Stimulated activated naive CD8-positive, alpha-beta T cell treated with anti-CD3 and anti-CD28 coated beads, Interleukin-15, Interleukin-2, amounts not matched to agents 100 U/mL and 50 U/mL, for 24 hours (primary cell): ENCODE results near the gene CFAP161.

Source experiments
- ATAC-seq: fragments of 150-1000 bp; cut with Tn5 transposase; one replicate; pipeline ENCODE4 v1.10.0; 2021
- DNase-seq: peaks from one replicate; pipeline ENCODE4 v3.0.0; 2021

Gene CFAP161, protein sequence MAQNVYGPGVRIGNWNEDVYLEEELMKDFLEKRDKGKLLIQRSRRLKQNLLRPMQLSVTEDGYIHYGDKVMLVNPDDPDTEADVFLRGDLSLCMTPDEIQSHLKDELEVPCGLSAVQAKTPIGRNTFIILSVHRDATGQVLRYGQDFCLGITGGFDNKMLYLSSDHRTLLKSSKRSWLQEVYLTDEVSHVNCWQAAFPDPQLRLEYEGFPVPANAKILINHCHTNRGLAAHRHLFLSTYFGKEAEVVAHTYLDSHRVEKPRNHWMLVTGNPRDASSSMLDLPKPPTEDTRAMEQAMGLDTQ

GRCh38 chr15:81133782-81134461 lies at the start of gene CFAP161:
Gene CFAP161, plus strand, starts transcription at chr15:81134270. Its CDS starts 60 bp downstream, at chr15:81134330.
- DNase-seq (peak; percentile 63), ATAC-seq (peak; percentile 89)

GRCh38 chr15:81084716-81085115 lies 49.4 kb upstream of the CFAP161 start:
- DNase-seq (no peak), ATAC-seq (no peak)

- DNase-seq = no peak
- no peak for ATAC-seq
Observed at GRCh38 chr15:81085213-81085612, 48.9 kb upstream of the CFAP161 start.

- DNase-seq (no peak), ATAC-seq (no peak)
Observed at GRCh38 chr15:81085898-81086297, 48.2 kb upstream of the CFAP161 start.

DNA sequence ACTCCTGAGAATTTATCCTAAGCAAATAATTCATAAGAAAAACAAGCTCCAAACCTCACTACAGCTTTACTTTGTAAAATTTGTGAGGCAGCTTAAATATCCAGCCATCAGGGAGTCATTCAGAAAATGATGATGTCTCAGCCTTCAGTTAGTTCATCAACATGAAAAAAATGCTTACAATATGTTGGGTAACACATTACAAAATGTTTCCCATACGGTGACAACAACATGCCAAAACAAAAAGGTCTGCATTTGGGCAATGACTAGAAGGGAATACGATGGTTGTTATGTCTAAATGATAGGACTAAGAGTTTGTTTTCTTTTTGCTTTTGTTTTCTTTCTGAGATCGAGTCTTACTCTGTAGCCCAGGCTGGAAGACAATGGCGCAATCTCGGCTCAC lies 47.0 kb upstream of the CFAP161 start:
- no peak for DNase-seq
- ATAC-seq = no peak

DNA sequence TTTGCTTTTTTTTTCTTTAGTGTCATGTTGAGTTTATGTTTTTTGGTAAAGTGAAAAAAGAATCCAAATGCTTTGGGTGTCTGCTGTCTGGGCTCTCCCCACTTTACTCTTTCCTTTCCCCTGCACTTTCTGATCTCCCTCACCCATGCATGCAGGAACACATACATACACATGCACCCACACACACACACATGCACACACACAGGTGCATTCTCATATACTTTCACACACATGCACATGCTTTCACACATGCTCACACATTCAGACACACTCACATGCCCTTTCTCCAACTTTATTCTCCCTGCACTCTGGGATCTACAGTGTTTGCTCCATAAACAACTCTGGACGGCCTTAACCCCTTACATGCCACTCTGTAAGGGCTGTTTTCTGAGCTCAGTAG lies 46.4 kb upstream of the CFAP161 start:
- ATAC-seq = no peak
- no peak for DNase-seq

DNA sequence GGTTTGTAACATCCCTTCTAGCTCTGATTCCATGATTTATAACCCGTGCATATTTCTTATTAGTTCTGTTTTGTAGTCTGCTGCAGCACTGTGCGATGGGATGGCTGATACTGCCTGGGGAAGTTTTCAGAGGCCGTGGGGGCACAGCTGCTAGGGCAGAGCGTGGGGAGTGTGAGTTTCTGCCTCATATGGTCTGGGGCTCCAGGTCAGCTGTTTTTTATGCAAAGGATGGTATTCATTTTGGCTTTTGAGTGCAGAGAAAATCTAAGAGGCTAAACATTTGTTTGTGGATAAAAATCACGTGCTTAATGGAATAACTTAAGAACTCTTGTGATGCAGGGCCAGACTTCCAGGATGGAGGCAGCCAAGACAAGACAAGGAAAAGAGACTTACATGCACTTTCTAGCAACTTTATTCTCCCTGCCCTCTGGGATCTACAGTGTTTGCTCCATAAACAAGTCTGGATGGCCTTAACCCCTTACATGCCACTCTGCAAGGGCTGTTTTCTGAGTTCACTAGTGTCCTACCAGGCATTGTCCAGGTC lies 45.5 kb upstream of the CFAP161 start:
- no peak for DNase-seq
- ATAC-seq = no peak

GRCh38 chr15:81091889-81092558 lies 42.0 kb upstream of the CFAP161 start:
- DNase-seq (no peak), ATAC-seq (no peak)

GRCh38 chr15:81092559-81092902 lies 41.5 kb upstream of the CFAP161 start:
- DNase-seq (no peak), ATAC-seq (no peak)

DNA sequence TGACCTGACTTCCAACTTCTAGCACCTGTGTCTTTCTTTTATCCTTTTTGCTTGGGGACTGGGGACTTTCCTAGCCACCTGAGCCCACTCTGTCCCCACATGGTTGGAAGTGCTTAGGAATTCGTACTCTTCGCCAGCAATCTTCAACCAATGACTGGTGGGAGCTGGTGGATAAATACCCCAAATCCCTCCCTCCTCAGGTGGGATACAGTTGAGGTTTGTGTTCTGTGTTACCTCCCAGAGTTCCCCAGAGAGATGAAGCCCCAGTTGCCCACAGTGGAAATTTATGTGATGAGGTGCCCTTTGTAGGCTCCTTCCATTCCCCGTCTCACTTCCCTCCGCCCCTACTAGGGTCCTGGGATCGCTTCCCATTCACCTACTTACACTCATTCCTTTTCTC lies 40.1 kb upstream of the CFAP161 start:
- DNase-seq (no peak), ATAC-seq (no peak)

DNA sequence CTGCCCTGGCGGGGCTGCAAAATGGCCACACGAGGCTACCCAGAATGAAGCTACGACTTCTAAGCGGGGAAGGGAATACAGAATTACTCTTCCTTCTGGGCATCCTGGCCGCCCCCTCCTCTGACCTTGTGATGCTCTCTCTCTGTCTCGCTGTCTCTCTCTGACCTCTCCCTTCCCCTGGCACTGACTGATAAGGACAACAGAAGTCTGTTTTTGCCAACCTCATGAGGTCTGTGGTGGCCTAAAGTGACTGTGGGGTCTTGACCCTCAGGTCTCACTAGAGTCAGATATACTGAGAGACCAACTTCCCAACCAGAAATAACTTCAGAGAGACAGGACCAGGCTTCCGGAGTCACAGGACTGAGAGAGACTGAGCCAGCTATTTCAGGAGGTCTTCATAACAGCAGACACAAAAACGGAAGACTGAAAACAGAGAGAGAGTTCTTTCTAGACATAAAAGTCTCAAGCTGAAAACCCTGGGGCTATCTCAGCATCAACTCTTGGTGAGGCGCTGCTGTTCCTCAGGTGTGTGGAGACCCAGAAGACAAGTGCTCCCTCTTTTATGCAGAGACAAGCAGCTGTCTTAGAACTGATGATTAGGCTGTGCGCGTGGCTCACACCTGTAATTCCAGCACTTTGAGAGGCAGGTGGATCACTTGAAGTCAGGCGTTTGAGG lies 38.2 kb upstream of the CFAP161 start:
- no peak for ATAC-seq
- no peak for DNase-seq

GRCh38 chr15:81096398-81096797 lies 37.7 kb upstream of the CFAP161 start:
- ATAC-seq = no peak

DNA sequence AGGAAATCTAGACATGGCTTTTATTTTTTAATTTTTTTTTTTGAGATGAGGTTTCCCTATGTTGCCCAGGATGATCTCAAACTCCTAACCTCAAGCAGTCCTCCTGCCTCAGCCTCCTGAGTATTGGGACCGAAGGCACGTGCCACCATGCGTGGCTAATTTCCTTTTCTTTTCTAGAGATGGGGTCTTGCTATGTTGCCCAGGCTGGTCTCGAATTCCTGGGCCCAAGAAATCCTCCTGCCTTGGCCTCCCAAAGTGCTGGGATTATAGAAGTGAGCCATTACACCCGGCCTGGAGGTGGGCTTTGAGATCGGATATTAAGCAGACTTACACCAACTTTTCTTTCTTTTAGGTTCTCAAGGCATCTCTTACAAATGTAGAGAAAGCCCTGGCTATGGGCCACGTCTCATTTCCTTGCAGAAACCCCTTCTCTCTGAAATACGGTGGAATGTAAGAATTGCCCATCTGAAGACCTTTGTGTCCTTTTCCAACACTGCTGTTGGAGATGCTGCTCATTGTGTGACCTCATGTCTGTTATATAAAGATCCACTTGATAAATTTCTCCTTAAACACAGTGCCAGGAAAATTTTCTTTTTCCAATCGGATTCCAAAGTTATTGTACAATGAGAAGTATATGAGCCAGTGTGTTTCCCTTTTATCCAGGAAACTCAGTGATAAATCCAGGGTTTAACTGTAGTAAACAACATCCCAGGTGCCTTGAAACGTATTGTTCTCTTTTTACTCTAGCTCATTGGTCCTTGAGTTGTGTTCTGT lies 36.8 kb upstream of the CFAP161 start:
- DNase-seq (no peak), ATAC-seq (no peak)

More at GRCh38 chr15:81096398-81096797, 37.7 kb upstream of the CFAP161 start:
- DNase-seq = no peak

- DNase-seq = no peak
- ATAC-seq = no peak
Observed at GRCh38 chr15:81097890-81098280, 36.2 kb upstream of the CFAP161 start.

GRCh38 chr15:81098349-81098748 lies 35.7 kb upstream of the CFAP161 start:
- ATAC-seq = no peak
- DNase-seq = no peak

DNA sequence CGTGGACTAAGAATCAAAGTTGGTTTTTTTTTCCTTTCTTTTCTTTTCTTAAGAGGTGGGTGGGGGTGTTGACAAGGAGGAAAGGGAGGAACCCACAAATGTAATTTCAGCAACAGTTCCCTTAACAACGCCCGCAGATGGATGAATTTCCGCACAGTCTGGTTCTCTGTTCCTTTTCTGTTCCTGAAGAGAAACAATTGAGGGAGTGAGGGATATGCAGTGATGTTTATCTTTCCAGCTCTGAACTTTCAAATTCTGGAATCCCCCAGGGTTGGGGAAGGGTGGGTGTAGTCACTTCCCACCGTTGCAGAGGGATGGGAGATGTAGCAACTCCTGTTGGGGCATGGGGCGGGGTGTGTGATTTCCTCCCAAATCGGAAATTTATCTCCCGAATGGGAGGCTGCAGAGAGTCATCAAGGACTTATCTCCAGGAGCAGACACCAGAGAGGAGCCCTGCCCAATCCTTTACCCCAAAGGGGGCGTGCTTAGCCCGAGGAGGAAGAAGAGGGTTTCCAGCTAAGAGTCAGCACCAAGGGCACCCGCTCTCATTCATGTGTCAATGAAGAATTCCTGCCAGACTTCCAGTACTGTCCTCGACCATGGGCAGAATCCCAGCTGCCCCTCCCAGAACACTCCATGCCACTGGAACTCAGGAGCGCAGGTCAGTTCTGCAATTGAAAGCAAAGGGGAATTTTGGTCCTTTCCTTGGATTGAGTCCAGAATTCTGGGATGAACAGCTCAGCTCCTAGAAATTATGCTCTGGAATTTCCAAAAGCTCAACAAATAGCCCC lies 35.0 kb upstream of the CFAP161 start:
- no peak for ATAC-seq
- DNase-seq = no peak

GRCh38 chr15:81101894-81102815 lies 31.9 kb upstream of the CFAP161 start:
- no peak for ATAC-seq
- no peak for DNase-seq

- DNase-seq = no peak
- no peak for ATAC-seq
Observed at GRCh38 chr15:81103857-81104256, 30.2 kb upstream of the CFAP161 start.

DNA sequence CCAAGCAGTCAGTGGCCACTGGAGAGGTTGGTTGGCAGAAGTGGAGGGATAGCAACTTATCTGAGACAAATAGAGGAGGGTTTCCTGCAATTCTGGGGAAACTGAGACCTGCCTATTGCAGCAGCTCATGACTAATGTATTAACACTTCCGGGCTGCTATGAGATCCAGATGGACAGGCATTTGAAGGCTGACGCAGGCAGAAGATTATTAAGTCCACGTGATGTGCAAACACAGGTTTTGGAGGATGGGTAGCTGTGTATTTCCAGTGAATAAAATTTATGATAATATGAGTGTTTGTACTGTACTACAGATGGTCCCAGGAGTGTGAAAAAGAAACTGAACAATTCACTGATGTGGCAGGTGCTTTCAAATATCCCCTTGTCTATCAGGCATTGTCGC lies 28.5 kb upstream of the CFAP161 start:
- no peak for DNase-seq
- ATAC-seq = no peak

DNA sequence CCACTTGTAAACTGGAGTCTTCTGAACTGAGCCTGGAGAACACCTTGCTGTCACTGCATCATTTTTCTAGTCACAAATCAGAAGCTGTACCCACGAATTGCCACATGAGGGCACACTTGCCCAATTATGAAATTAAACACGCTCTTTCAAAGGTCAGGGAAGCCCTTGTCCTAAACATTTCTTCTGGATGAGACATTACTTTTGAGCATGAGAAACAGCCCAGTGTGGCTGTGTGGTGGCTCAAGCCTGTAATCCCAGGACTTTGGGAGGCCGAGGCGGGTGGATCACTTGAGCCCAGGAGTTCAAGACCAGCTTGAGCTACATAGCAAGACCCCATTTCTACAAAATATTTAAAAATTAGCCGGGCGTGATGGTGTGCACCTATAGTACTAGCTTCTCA lies 27.5 kb upstream of the CFAP161 start:
- ATAC-seq = peak; percentile 32

More for the DNA sequence above, 27.5 kb upstream of the CFAP161 start:
- DNase-seq = peak; percentile 48
